Measurements from ENCODE around the gene HCN4.

Gene HCN4

DNA sequence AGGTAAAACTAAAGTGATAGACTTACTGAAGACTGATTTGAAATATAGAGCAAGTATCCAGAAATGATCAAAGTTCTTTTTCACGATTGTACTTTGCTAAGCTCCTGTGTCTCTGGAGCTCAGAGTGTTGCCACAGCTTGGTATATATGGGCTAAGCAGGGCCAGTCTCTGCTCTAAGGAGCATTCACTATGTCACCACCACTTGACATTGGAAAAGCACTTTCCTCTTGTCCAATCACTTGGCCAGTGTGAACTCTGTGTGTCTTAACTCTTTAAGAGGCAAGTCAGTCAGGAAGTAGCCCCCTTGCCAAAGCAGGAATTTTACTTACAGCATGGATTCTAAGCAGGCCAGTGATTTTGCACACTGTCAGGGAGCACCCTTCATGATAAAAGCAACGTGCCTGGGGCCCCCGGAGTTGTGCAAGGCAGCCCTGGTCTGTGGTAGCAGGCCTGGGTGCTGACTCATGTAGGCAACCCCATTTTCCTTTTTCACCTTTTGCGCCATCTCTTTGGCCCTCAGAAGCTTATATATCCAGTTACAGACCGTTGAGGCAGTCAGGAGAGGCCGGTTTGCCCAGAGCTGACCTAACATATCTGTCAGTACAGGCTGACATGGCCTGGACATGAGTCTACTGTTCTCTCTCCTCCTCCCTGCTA, 73.0 kb downstream of the HCN4 start:
- DNase-seq (ENCODE audit: low read depth) = no peak

DNA sequence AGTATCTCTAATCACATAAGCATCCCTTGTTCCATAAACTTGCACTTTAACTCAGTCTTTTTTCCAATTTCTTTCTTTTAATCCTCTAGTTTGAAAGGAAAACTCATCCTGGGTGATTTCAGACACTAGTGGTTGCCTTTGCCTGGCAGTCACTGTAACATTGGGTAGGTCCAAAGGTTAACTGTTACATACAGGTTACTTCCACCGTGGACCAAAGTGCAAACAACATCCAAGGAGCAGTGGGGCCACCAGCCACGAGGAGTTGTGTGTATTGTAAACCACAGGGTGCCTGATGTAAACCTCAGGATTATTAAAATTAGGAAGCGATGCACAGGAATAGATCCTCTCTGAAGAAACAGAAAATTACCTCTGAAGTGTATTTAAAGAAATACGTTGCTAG, 75.0 kb downstream of the HCN4 start:
- DNase-seq (ENCODE audit: low read depth) = no peak

DNA sequence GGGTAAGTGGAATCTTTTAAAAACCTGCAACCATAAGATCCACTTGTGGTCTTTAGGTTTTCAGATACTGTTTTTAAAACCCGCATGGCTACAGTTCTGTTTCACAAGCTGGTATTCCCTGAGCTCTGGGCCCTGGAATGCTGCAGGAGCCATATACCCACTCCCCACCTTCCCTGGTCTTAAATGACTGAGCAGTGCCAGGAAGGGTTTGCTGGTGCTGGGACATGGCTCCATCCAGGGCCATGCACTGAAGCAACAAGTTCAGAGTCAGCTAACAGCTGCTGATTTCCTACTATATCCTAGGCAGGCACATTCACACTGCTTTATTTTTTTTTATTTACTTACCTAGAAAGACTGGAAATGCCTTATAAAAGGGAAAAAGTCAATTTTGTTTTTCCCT, 77.3 kb downstream of the HCN4 start:
- DNase-seq (ENCODE audit: low read depth) = no peak

DNA sequence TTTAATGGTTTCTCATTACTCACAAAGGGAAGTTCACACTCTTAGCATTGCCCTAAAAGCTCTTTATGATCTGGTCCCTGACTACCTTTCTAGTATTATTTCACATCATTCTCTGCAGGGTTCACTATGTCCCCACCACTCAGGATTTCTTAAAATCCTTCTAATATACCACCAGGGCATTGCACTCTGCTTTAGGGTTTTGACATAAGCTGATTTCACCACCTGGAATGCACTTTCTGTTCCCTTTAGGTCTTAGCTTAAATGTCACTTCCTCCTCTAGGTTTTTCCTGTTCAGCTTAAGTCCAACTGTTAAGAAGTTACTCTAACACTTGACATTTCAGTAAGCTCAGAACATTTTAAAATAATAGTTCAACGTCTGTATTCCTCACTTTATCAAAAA, 81.7 kb downstream of the HCN4 start:
- DNase-seq (ENCODE audit: low read depth) = no peak

DNA sequence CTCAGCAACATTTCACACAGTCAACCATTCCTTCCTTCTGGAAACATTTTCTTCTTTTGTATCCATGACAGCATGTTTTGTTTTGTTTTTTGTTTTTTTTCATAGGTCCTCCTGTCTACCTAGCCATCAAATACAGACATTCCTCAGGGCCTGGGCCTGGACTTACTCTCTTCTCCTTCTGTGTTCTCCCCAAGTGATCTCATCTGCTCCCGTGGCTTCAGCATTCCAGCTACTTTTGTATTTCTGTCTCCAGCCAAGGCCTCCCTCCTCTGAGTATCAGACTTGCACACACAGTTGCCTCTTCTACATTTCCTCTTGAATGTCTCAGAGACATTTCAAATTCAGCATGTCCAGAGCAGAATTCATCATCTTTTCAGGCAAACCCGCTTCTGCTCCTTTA, 82.4 kb downstream of the HCN4 start:
- DNase-seq (ENCODE audit: low read depth) = no peak

DNA sequence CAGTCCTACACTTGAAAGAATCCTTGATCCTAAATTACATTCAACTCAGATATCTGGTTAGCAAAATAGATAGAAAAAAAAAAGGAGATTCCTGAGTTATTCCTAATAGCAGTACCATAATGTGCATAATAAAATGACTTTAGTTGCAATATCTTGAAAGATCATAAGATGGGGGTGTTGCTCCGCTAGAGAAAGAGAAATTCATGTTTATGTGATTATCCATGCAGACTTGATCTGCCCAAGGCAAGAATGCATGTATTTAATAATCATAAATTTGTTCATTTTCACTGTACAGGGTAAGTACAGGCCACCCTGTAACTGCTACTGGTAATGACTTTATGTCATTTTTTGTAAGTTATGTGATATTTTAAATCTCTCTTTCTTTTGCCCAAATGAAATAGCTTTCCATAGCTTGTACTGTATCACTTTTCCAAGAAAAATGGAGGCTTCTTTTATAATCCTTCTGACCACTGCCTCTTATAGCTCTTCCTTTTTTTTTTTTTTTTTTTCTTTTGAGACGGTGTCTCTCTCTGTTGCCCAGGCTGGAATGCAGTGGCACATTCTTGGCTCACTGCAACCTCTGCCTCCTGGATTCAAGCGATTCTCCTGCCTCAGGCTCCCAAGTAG, 84.6 kb downstream of the HCN4 start:
- no peak for DNase-seq (ENCODE audit: low read depth)

DNA sequence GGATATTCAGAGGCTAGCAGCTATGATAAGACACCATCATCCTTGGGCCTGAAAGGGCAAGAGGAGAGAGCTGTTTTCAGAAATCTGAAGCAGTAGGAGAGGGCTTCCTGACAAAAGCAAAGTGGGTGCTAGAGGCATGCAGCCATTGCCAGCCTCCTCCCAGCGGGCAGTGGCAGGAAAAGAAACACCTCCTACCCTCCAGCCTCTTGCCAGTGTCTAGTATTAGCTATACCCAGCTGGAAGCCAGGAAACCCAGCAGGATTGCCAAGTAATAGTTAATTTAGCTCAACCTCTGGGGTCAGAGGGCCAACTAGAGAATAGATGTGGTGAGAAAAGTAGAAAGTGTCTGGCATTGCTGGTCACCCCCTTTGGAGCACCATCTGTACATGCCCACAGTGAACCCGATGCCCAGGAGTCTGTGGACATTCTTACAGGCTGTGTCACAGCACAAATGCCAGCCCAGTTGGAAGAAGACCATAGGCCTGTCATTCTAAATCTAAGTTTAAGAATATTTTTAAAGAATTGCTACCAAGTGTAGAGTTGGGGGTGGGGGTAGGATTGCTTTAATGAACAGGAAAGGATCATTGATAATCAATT, 85.3 kb downstream of the HCN4 start:
- no peak for DNase-seq (ENCODE audit: low read depth)

DNA sequence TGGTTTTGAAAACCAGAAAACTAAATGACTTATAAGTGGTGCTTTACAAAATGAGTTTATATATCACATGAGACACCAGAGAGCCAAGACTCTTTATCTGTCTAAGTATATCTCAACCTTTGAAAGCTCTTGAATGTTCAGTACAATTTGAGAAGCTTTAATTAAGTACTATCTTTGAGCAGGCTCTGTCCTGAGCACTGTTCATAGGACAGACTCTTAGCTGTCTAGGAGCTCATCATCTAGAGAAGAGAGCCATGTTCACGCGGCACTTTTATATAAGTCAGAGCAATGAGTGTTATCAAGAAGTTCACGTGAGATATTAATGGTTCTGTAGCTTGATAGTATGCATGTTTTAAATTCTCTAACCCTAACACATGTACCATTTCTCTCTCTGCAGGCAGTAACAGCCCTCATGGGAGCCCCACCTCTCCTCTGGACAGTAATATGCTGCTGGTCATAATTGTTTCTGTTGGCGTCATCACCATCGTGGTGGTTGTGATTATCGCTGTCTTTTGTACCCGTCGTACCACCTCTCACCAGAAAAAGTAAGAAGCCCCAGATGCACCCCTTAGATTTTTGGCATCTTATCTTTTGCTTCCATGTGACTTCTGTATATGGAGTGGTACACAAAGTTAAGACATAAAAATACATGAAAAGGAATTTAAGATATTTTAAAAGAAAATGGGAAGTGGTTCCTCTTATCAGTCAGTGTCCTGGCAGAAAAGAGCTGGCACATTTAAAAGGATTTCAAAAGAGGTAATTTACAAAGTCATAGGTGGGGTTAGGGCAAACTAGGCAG, 86.0 kb downstream of the HCN4 start:
- DNase-seq (ENCODE audit: low read depth) = no peak

DNA sequence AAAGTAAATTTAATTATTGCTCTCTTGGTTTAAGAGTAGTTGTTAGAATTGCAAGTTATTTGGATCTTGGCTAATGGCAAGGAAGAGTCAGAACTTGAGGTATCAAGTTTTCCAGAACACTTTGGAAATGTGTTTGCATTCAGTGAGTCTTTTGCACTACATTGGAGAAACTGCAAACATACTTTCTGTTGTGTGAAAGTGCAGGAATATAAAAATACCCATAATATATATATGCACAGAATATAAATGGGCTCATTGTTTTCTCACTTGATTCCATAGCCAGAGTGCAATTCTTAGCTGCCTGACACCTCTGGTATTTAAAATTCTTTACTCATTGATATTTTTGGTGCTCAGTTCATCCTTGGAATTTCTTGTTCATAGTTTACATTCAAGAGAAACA, 92.9 kb downstream of the HCN4 start:
- no peak for DNase-seq (ENCODE audit: low read depth)

DNA sequence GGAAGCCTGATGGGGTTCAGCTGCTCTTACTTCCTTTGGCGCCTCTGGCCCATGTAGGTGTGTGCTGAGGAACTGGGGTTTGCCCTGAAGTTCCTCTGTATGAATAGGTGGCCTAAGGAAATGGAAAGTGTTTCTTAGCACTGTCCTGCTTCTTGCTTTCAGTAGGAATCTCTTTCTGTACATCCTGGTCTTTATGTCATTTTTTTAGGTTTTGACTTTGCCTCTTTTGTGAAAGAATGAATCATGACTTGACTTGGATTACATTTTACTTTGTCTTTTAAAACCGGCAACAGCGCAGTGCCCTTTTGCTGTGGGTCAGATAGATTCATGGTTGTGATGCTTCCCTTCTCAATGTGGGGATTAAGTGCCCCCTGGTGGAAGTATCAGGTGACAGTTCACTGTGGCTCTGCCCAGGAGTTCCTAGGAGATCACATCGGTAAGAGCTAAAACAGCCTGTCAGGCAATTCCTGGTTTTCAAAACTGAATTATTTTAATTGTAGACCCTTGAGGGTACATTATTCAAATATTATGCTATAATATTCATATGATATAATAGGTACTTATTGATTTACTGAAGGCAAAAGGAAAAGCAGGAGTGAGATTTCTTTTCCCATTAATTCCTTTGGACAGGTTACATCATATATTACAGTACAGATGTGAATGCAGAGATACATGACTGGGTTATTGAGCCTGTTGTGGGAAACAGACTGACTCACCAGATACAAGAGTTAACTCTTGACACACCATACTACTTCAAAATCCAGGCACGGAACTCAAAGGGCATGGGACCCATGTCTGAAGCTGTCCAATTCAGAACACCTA, 95.4 kb downstream of the HCN4 start:
- peak; percentile 29 for DNase-seq (ENCODE audit: low read depth)

DNA sequence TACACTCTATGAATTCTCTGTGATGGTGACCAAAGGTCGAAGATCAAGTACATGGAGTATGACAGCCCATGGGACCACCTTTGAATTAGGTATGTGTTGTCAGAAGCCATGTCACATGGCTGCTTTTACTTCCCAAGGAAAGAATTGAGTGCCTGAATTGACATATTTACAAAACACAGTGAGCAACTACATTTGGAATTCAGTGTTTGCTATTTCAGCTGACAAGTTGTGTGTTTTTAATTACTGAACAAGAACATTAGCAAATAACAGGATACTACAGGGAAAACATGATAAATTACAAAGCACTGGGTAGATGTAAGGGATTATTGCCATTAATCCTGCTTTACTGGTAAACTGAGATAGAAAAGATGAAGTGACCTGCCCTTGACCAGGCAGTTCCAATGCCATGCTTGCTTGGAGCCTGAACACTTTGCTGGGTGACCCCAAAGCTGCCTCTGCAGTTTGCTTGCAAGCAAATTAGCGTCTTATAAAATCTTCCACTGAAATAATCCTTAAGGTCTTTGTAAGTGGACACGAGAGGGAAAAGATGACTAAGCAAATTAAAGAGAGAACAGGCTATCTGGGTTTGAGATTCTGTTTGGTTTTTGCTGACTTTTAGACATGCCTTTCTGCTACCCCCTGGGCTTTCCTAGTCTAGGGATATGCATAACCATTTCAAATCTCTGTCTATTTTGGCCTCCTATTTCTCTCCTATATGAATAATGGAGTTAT, 98.2 kb downstream of the HCN4 start:
- DNase-seq (ENCODE audit: low read depth) = no peak
